K562 (cell line): ENCODE data around the gene FCGR3A.
"Not testable (repeated sequence)": the region's sequence is repeated elsewhere in the genome, so short reads cannot be mapped to it uniquely, and the experiment has no call there.

Experiments used
- CTCF ChIP-seq, 3 experiments: IDR thresholded peaks in 2 of 3; conservative IDR thresholded peaks in 1 of 3; 2 replicates each; pipeline ENCODE4 v1.5.1; 2011 to 2012; ENCODE audit warnings: low read length in 3 of 3, mild to moderate bottlenecking in 3 of 3, control low read depth in 2 of 3, improper control_type of control experiment in 1 of 3, inconsistent platforms in 1 of 3, low read depth in 1 of 3, mixed read lengths in 1 of 3, moderate library complexity in 1 of 3; ENCODE audit not compliant: insufficient read depth in 2 of 3
- EZH2 ChIP-seq: IDR thresholded peaks from 2 replicates; pipeline ENCODE4 v1.6.1; 2012; ENCODE audit warnings: low read depth, mild to moderate bottlenecking, inconsistent platforms, low read length, borderline replicate concordance
- KDM4B ChIP-seq, 2 experiments: fragments of 450-650 bp in 1 of 2; sonication (generic) in 1 of 2; IDR thresholded peaks; 2 replicates each; pipeline ENCODE4 v1.6.1; 2016 to 2017; ENCODE audit warnings: borderline replicate concordance in 2 of 2, antibody characterized with exemption in 1 of 2, low read depth in 1 of 2, mild to moderate bottlenecking in 1 of 2

GRCh38 chr1:161512636-161513447 lies 36.8 kb downstream of the FCGR3A start:
- not testable (repeated sequence) for TF ChIP-seq KDM4B (IDR thresholded peaks at IDR 0.05; ENCODE audit: borderline replicate concordance in 2 of 2, low read depth in 1 of 2); EZH2; CTCF (IDR thresholded peaks at IDR 0.05 in 2 of 3, conservative IDR thresholded peaks at IDR 0.05 in 1 of 3; ENCODE audit: insufficient read depth in 2 of 3, low read depth in 1 of 3, low read length in 3 of 3)
